Pancreas (tissue), 10 donors: Measurements from ENCODE around the gene PTPMT1. TPM values are rescaled to one million over a fixed set of nuclear protein-coding genes. Genes with fewer than 3 reads are reported as not detected.
A peak's percentile ranks its signal among the peaks of the same experiment; 100 is the strongest.

Experiments
- ATAC-seq, 4 donors: fragments of 200-7000 bp; cut with Tn5 transposase; one replicate each; pipeline versions ENCODE4 v1.8.0 to v1.9.1; 2020; ENCODE audit warnings: mild to moderate bottlenecking in 4 of 4, moderate library complexity in 4 of 4
- DNase-seq, 6 donors: peaks; one replicate each; pipeline ENCODE4 v3.0.0-alpha.2; 2020
- FAIRE-seq: peaks from 2 replicates; lab custom pipeline; 2012; peaks lifted over from hg19 to GRCh38; lab: Jason Lieb, UNC
- H3K27ac ChIP-seq, 4 donors: fragments of 200-600 bp; sonication (generic); 1 replicate in 3 of 4; 2 replicates in 1 of 4; pipeline versions ENCODE4 v1.5.0 to v1.8.0; 2020
- H3K27me3 ChIP-seq, 4 donors: fragments of 200-600 bp; one replicate each; pipeline ENCODE4 v1.8.0; 2021
- H3K36me3 ChIP-seq, 3 donors: fragments of 200-600 bp; sonication (generic) in 1 of 3; one replicate each; pipeline versions ENCODE4 v1.5.0 to v1.8.0; 2020 to 2021
- H3K4me1 ChIP-seq, 3 donors: fragments of 200-600 bp; one replicate each; pipeline ENCODE4 v1.8.0; 2021
- H3K4me3 ChIP-seq, 4 donors: fragments of 200-600 bp; sonication (generic) in 2 of 4; one replicate each; pipeline versions ENCODE4 v1.5.0 to v1.8.0; 2020 to 2021
- H3K9me3 ChIP-seq, 4 donors: fragments of 200-600 bp; one replicate each; pipeline ENCODE4 v1.8.0; 2021
- CTCF ChIP-seq, 4 donors: fragments of 200-600 bp; sonication (generic) in 3 of 4; IDR thresholded peaks; one replicate each; pipeline versions ENCODE4 v1.5.0 to v1.8.0; 2021; ENCODE audit warnings: antibody characterized with exemption in 4 of 4
- WGBS, 2 donors: extraction: QIAGEN DNeasy Blood & Tissue Kit; methylation state at CpG; one replicate each; pipeline ENCODE4 v1.1.7; 2013; 5-methylcytosine and 5-hydroxymethylcytosine counted together
- intact Hi-C, 3 donors: fragments of 100-400 bp; cut with DNase I; formaldehyde crosslinking; loops; one replicate each; pipeline versions ENCODE4 v1.11.1 to v1.14.2; 2022
- polyA plus RNA-seq, 2 donors: library from polyadenylated mRNA; stranded (reverse); fragments of 200-250 nt; gene quantifications; one replicate each; pipeline ENCODE4 v1.2.3, GENCODE V29; 2013
- total RNA-seq, 6 donors: library from RNA; stranded (reverse); fragmentation: NEBNext Ultra II Directional in 4 of 6; extraction: Animal tissue kit (Norgen Biotek cat#: 25700) in 4 of 6; gene quantifications; one replicate each; pipeline versions ENCODE4 v1.2.1 to v1.2.4, GENCODE V29; 2021 to 2023
- donor health status: healthy with polysubstance abuse.
- donor health status: DM: no; HTN: no; CAD: no; lungs with moderate emphysema.
- donor health status: DM: no; HTN: no; CAD: no.
- donor health status: control.
- donor health status: control.
- donor health status: Bipolar disorder and iron deficiency.
- donor health status: DM: yes; HTN: yes; CAD: no.
- donor health status: DM: no; HTN: no; CAD: no.
- donor health status: DM: no; HTN: no; CAD: no.
- donor health status: DM: yes; HTN: yes; CAD: no.

The PTPMT1 gene
- total and polyA plus RNA-seq, 8 donors = 15.7 to 34.3 (median 21.4) TPM

DNA sequence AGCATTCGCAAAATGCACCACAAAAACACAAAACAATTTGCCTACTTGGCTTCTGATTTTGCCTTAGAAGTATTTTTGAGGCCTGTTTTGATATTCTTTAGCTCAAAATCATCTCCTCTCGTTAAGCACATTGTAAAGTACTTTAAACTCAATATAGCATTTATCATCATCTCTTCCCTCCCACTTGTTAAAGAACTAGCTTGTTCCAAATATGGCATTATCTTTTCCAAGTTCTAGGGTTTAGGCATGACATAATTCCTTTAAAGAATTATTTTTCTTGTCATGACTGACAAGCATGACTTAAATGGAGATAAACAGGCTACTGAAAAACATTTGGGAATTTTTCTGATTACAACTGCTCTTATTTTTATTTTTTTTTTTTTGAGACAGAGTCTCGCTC, 33.7 kb upstream of the PTPMT1 start:
- FAIRE-seq (no peak), DNase-seq (no peak), ATAC-seq (no peak)
- Histone ChIP-seq H3K4me1 (peaks cover 0 to 6% (median 0%) of the 10 kb centered on the region in 3 donors), H3K36me3 (no peaks in the 10 kb centered on the region), H3K27ac (no peak overlapping the region), H3K27me3 (no peaks in the 10 kb centered on the region), H3K9me3 (no peaks in the 10 kb centered on the region), H3K4me3 (no peak overlapping the region)
- TF ChIP-seq CTCF (IDR thresholded peaks at IDR 0.05) = no peak
- 78 to 83% methylated on average over 3 of the region's 3 CpGs for WGBS, 2 donors
- intact Hi-C loops = no loop called here

- WGBS, 2 donors = 90 to 93% methylated on average over 2 of the region's 2 CpGs
- no peak for TF ChIP-seq CTCF (IDR thresholded peaks at IDR 0.05)
- intact Hi-C loops = no loop called here
- DNase-seq = no peak
- Histone ChIP-seq H3K4me3 (no peak overlapping the region), H3K36me3 (no peaks in the 10 kb centered on the region), H3K27ac (no peak overlapping the region), H3K4me1 (peaks cover 0 to 10% (median 0%) of the 10 kb centered on the region in 3 donors), H3K9me3 (no peaks in the 10 kb centered on the region), H3K27me3 (no peaks in the 10 kb centered on the region)
- peak in 3 of 4 donors; percentile 41 to 69 (median 62) for ATAC-seq
- FAIRE-seq = no peak
Measured at GRCh38 chr11:47532597-47533213, 32.7 kb upstream of the PTPMT1 start.

DNA sequence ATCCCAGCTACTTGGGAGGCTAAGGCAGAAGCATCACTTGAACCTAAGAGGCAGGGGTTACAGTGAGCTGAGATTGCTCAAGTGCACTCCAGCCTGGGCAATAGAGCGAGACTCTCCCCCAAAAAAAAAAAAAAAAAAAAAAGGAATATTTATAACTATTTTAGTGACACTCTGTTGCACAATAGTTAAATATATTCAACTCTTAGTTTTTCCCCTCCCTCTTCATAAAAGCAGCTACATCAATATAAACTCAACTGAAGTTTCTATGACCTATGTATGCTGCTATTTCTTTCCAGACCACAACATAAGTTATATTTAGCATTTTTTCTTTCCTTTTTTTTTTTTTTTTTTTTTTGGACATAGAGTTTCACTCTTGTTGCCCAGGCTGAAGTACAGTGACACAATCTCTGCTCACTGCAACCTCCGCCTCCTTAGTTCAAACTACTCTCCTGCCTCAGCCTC, 31.7 kb upstream of the PTPMT1 start:
- 84 to 95% methylated on average over 2 of the region's 2 CpGs for WGBS, 2 donors
- no peaks in the 10 kb centered on the region for H3K9me3 ChIP-seq
- TF ChIP-seq CTCF (IDR thresholded peaks at IDR 0.05) = no peak
- DNase-seq (no peak), FAIRE-seq (no peak), ATAC-seq (no peak)
- H3K27ac ChIP-seq = no peak overlapping the region
- no peaks in the 10 kb centered on the region for H3K27me3 ChIP-seq
- intact Hi-C loops = no loop called here
- no peaks in the 10 kb centered on the region for H3K36me3 ChIP-seq
- peaks cover under 1 to 10% (median under 1%) of the 10 kb centered on the region in 3 donors for H3K4me1 ChIP-seq
- H3K4me3 ChIP-seq = no peak overlapping the region

GRCh38 chr11:47534704-47535251, 30.6 kb upstream of the PTPMT1 start:
- no peaks in the 10 kb centered on the region for H3K36me3 ChIP-seq
- peaks cover 9 to 18% (median 11%) of the 10 kb centered on the region in 3 donors for H3K4me1 ChIP-seq
- DNase-seq = no peak
- intact Hi-C loops = no loop called here
- H3K9me3 ChIP-seq = no peaks in the 10 kb centered on the region
- TF ChIP-seq CTCF (IDR thresholded peaks at IDR 0.05) = no peak
- H3K27me3 ChIP-seq = no peaks in the 10 kb centered on the region
- no peak overlapping the region for H3K4me3 ChIP-seq
- ATAC-seq = no peak
- FAIRE-seq = no peak
- WGBS, 2 donors = 93 to 95% methylated on average over 4 of the region's 4 CpGs
- H3K27ac ChIP-seq = no peak overlapping the region

- WGBS, 2 donors = 88 to 93% methylated on average over 1 to 3 of the region's 3 CpGs
- H3K4me1 ChIP-seq = peaks cover 17 to 30% (median 22%) of the 10 kb centered on the region in 3 donors
- no peak for ATAC-seq
Measured at GRCh38 chr11:47536915-47537314, 28.5 kb upstream of the PTPMT1 start.

More at GRCh38 chr11:47536915-47537314, 28.5 kb upstream of the PTPMT1 start:
- intact Hi-C loops = no loop called here
- no peaks in the 10 kb centered on the region for H3K27me3 ChIP-seq
- H3K27ac ChIP-seq = no peak overlapping the region
- FAIRE-seq (no peak), DNase-seq (no peak)
- H3K36me3 ChIP-seq = no peaks in the 10 kb centered on the region
- TF ChIP-seq CTCF (IDR thresholded peaks at IDR 0.05) = no peak
- no peaks in the 10 kb centered on the region for H3K9me3 ChIP-seq
- no peak overlapping the region for H3K4me3 ChIP-seq
